GM18870 (cell line): ENCODE data around the gene NIT1.

Experiments
- ATAC-seq: cut with Tn5 transposase; IDR thresholded peaks from one replicate; pipeline ENCODE4 v1.9.1; 2021; ENCODE audit warnings: moderate library complexity; ENCODE audit not compliant: unreplicated experiment

NIT1 gene

DNA sequence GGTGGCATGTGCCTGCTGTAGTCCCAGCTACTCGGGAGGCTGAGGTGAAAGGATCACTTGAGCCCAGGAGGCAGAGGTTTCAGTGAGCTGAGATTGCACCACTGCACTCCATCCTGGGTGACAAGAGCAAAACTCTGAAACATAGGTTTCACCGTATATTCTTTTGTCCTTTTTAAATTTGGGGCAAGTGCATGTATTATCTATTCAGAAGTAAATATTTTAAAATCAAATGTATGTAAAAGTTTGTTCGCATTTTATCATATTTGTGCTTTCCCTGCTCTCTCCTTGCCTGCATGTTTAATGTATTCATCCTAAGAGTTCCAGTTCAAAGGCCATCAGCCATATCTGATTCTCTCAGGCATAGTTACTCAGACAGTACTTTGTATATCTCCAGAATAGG, 27.9 kb downstream of the NIT1 start:
- ATAC-seq, result no peak

DNA sequence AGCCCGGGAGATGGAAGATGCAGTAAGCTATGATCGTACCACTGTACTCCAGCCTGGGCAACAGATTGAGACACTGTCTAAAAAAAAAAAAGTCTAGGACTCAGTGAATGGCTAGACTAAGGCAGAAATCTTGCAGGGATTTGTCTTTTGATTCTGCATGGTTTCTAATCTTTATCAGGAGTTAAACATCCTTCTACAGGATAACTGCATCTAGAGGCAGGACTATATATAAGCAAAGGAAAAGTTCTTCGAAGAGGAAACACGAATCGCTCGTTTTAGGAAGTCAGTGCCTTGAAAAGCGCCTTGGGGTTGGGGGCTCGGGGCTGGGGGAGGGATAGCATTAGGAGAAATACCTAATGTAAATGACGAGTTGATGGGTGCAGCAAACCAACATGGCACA, 35.3 kb downstream of the NIT1 start:
- ATAC-seq, result no peak

DNA sequence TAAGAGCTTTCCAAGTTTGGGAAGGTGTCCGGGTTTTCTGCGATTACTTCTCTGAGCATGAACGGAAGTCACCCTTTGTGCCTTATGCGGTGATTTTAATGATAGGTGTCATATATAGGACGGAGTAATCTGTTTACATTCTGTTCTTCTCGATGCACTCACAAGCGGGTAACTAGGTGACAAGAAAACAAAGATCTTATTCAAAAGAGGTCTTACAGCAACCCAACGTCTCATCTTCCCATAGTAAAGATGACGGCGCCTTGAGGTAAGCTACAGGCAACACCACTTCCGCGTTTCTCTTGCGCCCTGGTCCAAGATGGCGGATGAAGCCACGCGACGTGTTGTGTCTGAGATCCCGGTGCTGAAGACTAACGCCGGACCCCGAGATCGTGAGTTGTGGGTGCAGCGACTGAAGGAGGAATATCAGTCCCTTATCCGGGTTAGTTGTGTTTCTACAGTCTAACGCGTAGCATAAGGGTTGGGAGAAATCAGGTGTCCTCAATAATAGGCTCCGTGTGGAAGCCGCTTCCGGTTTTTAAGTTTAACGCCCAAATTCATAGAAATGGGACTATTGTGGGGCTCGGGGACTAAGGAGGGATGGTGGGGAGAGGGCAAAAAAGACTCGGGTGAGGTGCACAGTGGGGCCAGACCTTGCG, 35.9 kb downstream of the NIT1 start, which contains the start of gene UFC1:
UFC1 (plus strand) TSS at position 297 of the 656 bp plus-strand sequence; CDS start at position 317, 20 bp downstream.
- ATAC-seq, result no peak

DNA sequence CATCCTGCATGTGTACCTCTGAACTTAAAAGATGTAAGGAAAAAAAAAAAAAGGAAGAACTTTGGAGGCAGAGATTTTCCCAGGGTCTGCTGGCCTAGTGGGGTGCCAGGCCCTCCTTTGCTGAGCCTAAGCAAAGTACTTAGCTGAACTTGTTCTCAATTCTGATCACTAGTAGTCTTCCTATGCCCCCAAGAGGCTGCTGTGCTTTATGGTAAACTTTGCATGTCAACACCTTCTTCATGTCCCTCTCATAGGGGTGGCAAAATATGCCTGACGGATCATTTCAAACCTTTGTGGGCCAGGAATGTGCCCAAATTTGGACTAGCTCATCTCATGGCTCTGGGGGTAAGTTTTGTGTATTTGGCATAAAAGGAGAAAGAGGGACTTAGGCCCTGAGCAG, 40.0 kb downstream of the NIT1 start:
- no peak for ATAC-seq

DNA sequence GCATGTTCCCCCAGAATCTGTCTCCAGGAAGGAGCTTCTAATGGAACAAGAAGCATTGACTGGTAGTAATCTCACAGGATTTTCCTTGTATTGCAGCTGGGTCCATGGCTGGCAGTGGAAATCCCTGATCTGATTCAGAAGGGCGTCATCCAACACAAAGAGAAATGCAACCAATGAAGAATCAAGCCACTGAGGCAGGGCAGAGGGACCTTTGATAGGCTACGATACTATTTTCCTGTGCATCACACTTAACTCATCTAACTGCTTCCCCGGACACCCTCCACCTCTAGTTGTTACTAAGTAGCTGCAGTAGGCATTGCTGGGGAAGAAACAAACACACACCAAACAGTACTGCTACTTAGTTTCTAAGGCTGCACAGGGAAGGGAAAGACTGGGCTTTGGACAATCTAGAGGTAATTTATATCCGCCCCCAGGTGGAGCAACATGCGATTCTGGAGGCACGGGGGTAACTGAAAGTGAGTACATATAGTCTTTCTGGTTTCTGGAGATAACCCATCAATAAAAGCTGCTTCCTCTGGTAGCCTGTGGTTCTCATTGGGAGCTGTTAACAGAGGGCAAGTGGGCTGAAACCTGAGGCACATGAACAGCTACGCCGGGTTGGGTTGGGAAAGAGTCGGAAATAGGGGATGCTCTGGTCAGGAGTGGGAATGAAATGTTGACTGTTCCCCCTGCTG, 40.6 kb downstream of the NIT1 start:
- ATAC-seq, result no peak

DNA sequence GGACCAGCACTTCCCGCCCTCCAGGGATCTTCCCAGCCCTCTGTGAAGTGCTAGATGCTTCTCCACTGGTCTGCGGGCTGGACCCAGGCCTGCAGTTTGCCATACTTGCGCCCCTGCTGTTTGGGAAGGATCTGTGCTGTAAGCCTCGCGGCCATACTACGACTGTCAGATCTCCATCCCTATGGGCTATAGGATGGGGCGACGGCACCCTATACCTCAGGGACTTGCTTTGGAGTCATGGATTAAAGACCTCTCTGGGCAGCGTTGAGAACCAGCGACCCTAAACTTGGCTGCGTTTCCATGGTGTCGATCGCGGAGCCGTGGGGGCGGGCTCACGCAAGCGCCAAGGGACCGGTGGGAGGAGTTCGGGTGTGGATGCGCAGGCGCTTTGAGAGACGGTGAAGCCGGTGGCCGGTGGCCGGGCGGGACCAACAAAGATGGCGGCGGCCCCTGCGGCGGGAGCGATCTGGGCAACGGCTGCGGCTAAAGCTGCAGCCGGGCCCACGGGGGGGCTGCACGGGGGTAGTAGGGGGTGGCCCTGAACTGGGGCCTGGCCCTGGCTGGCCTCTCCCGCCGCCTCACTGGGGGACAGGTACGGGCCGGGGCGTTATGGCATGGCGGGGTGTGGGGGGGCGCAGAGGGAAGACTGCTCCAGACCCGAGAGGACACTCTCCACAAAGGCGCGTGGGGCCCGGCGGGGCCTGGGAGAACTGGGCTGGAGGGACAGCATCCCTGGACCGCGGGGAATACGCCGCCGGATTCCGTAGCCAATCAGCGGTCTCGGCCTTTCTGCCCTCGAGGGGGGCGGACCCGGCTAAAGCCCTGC, 41.4 kb downstream of the NIT1 start, which contains the start of gene USP21:
USP21 (plus strand) TSS at position 414 of the 826 bp plus-strand sequence. CDS start 1,141 bp downstream, outside the sequence.
- no peak for ATAC-seq

DNA sequence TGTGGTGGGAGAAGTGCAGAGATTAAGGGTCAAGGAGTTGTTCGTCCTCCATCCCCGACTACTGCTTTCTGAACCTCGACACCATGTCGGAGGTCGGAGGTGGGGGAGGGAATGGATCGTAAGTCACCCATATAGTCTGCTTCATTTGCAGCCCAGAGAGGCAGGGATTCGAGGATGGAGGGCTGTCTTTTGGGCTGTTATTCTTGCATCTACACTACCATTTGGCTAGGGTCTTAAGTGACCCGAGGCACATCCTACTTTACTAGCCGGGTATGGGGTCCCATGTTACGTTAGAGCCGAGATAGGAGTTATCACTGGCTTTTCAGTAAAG, 42.0 kb downstream of the NIT1 start:
- no peak for ATAC-seq

DNA sequence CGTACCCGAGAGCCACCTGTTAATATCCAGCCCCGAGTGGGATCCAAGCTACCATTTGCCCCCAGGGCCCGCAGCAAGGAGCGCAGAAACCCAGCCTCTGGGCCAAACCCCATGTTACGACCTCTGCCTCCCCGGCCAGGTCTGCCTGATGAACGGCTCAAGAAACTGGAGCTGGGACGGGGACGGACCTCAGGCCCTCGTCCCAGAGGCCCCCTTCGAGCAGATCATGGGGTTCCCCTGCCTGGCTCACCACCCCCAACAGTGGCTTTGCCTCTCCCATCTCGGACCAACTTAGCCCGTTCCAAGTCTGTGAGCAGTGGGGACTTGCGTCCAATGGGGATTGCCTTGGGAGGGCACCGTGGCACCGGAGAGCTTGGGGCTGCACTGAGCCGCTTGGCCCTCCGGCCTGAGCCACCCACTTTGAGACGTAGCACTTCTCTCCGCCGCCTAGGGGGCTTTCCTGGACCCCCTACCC, 42.8 kb downstream of the NIT1 start:
- ATAC-seq, result no peak

DNA sequence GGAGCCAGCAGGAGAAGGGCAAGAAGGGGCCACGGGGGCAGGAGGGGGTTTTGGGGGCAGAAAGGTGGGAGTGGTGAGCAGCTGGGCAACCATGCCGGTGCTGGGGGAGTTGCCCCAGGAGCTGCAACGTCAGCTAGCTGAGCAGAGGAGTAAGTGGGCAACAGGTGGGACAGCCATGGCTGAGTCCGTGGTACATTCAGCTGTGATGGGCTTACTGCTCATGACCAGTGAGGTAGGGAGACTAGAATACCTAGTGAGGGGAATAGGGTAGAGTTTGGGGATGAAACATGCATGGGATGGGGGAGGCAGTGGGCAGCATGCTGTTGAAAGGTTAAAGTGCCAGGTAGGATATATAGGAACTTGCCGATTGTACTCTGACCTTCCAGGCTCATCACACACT, 43.7 kb downstream of the NIT1 start:
- ATAC-seq, result no peak

DNA sequence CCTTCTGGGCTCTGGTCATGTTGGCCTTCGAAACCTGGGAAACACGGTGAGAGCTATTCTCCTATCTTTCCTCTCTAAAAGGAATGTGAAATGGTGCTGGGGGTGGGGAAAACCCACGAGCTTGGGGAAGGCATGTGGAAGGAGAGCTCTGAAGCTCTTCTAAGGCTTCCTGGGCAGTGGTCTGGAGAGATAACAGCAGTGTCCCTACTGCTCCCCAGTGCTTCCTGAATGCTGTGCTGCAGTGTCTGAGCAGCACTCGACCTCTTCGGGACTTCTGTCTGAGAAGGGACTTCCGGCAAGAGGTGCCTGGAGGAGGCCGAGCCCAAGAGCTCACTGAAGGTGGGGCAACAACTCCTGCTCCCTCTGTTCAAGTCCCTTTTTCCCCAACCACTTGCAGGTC, 44.1 kb downstream of the NIT1 start:
- ATAC-seq, result no peak

DNA sequence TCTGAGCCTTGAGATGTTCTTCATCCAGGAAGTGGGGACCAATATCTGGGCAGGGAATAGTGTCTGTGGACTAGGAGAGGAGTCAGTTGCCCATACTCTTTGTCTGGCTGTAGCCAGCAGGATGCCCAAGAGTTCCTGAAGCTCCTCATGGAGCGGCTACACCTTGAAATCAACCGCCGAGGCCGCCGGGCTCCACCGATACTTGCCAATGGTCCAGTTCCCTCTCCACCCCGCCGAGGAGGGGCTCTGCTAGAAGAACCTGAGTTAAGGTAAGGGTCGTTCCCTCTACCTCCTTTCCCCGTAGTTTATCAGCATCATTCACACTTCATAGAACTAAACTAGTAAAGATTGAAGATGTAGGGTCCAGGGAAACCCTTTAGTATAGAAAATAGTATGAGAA, 44.9 kb downstream of the NIT1 start:
- ATAC-seq, result no peak

DNA sequence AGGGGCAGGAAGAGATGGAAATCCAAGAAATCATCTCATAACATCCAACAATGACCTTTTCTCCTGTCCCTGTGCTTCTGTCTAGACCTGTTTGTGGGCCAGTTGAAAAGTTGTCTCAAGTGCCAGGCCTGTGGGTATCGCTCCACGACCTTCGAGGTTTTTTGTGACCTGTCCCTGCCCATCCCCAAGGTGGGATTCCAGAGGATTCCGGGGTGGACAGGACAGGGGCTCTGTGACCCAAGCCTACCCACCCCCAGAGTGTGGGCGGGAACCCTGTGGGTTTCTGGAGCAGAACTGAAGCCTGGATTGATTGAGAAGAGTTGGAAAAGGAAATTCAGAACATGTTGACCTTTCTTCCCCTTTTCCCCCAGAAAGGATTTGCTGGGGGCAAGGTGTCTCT, 45.9 kb downstream of the NIT1 start:
- no peak for ATAC-seq

DNA sequence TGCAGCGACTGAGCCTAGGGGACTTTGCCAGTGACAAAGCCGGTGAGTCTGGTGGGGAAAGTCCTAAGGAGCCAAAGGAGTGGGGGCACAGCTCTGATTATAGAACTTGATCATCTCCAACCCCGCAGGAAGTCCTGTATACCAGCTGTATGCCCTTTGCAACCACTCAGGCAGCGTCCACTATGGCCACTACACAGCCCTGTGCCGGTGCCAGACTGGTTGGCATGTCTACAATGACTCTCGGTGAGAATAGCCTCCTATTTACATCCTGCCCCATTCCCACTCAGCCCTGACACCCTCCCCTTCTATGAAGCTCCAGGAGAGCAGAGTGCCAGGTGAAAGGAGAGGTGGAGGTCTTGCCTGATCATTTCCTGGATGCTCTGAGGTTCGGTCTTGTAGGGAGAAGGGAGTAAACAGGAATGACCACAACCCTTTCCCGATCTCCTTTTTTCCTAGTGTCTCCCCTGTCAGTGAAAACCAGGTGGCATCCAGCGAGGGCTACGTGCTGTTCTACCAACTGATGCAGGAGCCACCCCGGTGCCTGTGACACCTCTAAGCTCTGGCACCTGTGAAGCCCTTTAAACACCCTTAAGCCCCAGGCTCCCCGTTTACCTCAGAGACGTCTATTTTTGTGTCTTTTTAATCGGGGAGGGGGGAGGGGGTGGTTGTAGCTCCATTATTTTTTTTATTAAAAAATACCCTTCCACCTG, 47.2 kb downstream of the NIT1 start:
- no peak for ATAC-seq

DNA sequence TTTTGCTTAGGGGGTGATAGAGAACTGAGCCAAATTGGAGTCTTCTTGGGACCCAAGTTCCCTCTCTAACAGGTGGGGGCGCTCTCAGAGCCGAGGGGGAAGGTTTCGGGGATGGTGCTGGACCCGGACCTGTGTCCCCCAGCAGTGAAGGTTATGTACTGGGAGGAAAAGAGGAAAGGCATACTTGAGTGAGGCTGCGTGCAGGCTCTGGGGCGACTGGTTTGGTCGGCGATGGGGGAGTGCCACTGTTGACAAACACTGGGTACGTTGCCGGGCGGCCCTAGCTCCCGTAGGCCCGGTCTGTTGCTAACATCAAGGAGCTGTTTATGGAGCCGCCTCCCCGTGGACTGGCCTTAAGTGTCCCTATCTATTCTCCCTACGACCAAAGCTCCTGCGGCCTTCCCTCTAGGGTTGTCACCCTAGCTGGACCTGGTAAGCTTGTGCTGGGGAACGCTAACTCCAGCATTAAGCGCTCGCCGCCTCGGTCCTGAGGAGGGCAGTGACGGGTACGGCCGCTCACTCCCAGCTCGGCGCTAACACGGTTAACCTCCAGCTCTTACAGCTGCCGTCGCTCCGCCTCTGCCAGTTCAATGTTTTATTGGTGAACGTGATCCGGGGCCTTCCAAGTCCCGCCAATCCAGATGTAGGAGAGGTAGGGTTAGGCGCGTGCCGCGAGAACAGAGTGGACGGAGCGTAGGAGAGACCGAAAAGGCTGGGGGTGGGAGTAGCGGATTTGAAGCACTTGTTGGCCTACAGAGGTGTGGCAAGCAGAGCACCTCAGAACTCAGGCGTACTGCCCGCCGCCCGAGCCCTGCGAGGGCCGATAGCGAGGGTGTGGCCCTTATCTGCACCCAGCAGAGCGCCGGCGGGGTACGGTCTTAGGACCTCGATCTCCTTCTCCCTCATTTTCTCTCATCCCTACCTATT, 48.1 kb downstream of the NIT1 start, which contains the start of gene PPOX:
PPOX (plus strand) TSS at position 685 of the 927 bp plus-strand sequence. CDS start 422 bp downstream, outside the sequence.
- ATAC-seq, result peak; percentile 90

DNA sequence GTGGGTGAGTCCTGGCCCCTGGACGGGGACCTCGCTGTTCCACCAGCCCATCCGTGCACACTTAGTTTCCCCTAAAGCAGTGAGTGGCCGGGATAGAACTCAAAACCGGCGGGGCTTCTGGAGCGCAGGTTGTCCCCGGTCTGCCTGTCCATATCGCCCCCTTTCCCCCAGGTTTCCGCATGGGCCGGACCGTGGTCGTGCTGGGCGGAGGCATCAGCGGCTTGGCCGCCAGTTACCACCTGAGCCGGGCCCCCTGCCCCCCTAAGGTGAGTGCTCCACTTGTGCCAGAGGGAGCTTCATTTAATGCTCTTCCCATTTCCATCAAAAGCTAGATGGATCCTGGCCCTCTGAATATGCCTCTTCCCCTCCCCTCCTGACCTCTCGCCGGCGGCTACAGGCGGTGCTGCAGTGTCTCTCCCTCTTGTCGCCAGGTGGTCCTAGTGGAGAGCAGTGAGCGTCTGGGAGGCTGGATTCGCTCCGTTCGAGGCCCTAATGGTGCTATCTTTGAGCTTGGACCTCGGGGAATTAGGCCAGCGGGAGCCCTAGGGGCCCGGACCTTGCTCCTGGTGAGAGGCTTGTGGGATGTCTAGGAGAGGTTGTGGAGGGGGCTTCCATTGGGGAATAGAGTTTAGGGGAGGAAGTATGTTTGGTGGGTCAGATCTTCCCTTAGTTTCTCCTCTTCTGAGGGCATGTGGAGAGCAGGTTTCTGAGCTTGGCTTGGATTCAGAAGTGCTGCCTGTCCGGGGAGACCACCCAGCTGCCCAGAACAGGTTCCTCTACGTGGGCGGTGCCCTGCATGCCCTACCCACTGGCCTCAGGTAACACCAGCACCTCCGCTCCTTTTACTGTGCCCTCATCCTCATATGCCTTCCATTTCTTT, 49.0 kb downstream of the NIT1 start:
- ATAC-seq, result no peak

DNA sequence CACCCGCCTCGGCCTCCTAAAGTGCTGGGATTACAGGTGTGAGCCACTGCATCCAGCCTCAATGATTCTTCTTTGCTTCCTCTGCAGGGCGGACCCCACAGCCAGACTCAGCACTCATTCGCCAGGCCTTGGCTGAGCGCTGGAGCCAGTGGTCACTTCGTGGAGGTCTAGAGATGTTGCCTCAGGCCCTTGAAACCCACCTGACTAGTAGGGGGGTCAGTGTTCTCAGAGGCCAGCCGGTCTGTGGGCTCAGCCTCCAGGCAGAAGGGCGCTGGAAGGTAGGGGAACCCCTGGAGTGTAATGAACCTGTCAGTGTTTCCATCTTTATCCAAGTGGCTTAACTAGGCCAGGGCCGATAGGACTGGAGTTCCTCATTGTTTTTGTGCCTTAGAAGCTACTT, 51.0 kb downstream of the NIT1 start:
- ATAC-seq, result no peak
